ENCODE measurements around the gene LY6G6C. TPM values are rescaled to one million over a fixed set of nuclear protein-coding genes. Genes with fewer than 3 reads are reported as not detected.

Gene LY6G6C
- total RNA-seq, 1 donor from 2014 or later = not detected

DNA sequence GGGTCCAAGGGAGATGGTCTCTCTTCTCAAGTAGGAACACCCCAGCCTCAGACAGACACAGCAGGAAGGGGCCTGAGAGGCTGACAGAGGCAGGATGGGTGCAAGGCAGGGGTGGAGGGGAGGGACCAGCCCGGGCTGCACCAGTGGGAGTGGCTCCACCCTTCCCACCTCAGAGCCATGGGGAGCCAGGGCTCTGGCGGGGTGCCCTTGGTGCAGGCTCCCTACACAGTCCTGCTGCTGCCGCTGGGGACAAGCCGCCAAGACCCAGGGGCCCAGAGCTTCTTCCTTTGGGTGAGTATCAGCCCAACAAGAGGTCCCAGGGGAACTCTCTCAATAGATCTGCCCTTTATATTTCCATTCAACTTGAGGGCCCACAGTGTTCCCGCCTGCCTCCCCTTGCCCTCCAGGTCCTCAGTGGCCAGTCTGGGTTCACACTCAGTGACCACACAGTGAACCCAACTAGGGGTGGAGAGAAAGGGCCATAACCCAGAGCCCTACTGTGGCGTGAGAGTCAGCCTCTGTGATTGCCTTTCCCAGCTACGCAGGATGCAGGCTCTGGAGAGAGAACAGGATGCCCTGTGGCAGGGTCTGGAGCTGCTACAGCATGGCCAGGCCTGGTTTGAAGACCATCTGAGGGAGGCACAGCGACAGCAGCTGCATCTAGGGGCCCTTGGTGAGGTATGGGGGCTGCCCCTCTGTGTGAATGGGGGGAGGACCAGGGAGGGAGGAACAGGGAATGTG lies 41.5 kb upstream of the LY6G6C start:
- no peak overlapping the region for H3K4me3 ChIP-seq (ENCODE audit: low read length in 3 of 3)
- H3K36me3 ChIP-seq (ENCODE audit: control insufficient read depth in 3 of 3, insufficient read depth in 3 of 3, low read length in 3 of 3) = peaks cover 9 to 17% (median 14%) of the 10 kb centered on the region in 3 donors
- H3K9me3 ChIP-seq (ENCODE audit: control insufficient read depth in 3 of 3, low read length in 3 of 3) = no peaks in the 10 kb centered on the region
- no peak overlapping the region for H3K27ac ChIP-seq (ENCODE audit: low read depth, low read length)
- no peak overlapping the region for H3K9ac ChIP-seq (ENCODE audit: low read depth in 1 of 3, low read length in 3 of 3)
- peaks cover 0 to 2% (median 2%) of the 10 kb centered on the region in 3 donors for H3K4me1 ChIP-seq (ENCODE audit: control insufficient read depth in 3 of 3, insufficient read depth in 3 of 3, low read length in 3 of 3)
- H3K27me3 ChIP-seq (ENCODE audit: control insufficient read depth in 3 of 3, insufficient read depth in 3 of 3, low read length in 3 of 3) = no peaks in the 10 kb centered on the region

DNA sequence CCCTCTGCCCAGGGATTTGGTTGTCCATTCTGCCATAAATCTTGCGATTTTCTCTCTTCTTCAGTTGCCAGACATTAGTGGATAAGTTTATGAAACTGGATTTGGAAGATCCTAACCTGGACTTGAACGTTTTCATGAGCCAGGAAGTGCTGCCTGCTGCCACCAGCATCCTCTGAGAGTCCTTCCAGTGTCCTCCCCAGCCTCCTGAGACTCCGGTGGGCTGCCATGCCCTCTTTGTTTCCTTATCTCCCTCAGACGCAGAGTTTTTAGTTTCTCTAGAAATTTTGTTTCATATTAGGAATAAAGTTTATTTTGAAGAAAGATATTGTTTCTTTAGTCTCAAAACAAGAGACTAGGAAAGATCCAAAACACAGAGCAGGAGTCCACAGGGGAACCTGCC lies 40.8 kb upstream of the LY6G6C start, which contains the start of gene SAPCD1:
Gene SAPCD1, plus strand, starts transcription at position 301 of the 400 bp plus-strand sequence. CDS start 399 bp downstream, outside the sequence.
- Histone ChIP-seq H3K4me3 (ENCODE audit: low read length in 3 of 3) (no peak within 1 kb of the TSS), H3K27me3 (ENCODE audit: control insufficient read depth in 3 of 3, insufficient read depth in 3 of 3, low read length in 3 of 3) (no peaks in the 10 kb centered on the region), H3K27ac (ENCODE audit: low read depth, low read length) (no peak within 1 kb of the TSS), H3K9ac (ENCODE audit: low read depth in 1 of 3, low read length in 3 of 3) (no peak within 1 kb of the TSS), H3K36me3 (ENCODE audit: control insufficient read depth in 3 of 3, insufficient read depth in 3 of 3, low read length in 3 of 3) (peaks cover 7 to 14% (median 11%) of the 10 kb centered on the region in 3 donors), H3K9me3 (ENCODE audit: control insufficient read depth in 3 of 3, low read length in 3 of 3) (no peaks in the 10 kb centered on the region), H3K4me1 (ENCODE audit: control insufficient read depth in 3 of 3, insufficient read depth in 3 of 3, low read length in 3 of 3) (peaks cover 0 to 2% (median 2%) of the 10 kb centered on the region in 3 donors)

DNA sequence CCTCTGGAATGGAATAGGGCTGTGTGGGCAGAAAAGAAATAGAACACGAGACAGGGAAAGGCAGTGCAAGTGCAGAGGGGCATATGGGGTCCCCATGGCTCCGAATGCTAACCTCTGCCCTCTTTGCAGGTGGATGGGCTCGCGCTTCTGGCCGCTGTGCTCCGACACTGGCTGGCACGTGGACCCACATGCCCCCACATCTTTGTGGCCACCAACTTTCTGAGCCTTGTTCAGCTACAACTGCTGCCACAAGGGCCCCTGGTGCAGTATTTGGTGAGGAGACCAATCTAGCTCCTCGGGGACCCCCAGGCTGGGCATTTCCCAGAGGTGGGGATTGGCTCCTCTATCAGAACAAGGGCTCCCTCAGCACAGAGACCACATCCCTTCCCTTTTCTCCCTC lies 39.8 kb upstream of the LY6G6C start:
- Histone ChIP-seq H3K36me3 (ENCODE audit: control insufficient read depth in 3 of 3, insufficient read depth in 3 of 3, low read length in 3 of 3) (peaks cover 4 to 5% (median 4%) of the 10 kb centered on the region in 3 donors), H3K27me3 (ENCODE audit: control insufficient read depth in 3 of 3, insufficient read depth in 3 of 3, low read length in 3 of 3) (no peaks in the 10 kb centered on the region), H3K27ac (ENCODE audit: low read depth, low read length) (no peak overlapping the region), H3K9ac (ENCODE audit: low read depth in 1 of 3, low read length in 3 of 3) (no peak overlapping the region), H3K9me3 (ENCODE audit: control insufficient read depth in 3 of 3, low read length in 3 of 3) (no peaks in the 10 kb centered on the region), H3K4me3 (ENCODE audit: low read length in 3 of 3) (no peak overlapping the region), H3K4me1 (ENCODE audit: control insufficient read depth in 3 of 3, insufficient read depth in 3 of 3, low read length in 3 of 3) (peaks cover 0 to 2% (median 2%) of the 10 kb centered on the region in 3 donors)

DNA sequence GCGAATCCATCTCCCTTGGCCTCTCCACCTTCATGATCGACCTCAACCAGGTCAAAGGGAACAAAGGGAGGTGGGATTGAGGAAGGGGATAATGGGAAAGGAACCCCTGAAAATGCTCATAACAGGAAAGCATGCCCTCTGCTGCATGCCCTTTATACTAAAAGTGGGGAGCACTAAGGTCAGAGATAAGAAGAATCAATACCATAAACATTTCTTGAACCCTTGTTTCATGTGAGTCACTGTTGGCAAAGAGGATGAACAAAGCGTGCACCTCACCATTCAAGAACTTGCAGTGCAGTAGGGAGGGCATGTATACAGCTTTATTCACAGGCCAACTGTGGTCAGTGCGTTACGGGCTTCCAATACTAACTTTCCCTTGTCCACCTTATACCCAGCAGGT lies 39.2 kb upstream of the LY6G6C start:
- no peak overlapping the region for H3K9ac ChIP-seq (ENCODE audit: low read depth in 1 of 3, low read length in 3 of 3)
- peaks cover 0 to 2% (median 0%) of the 10 kb centered on the region in 3 donors for H3K4me1 ChIP-seq (ENCODE audit: control insufficient read depth in 3 of 3, insufficient read depth in 3 of 3, low read length in 3 of 3)
- H3K27ac ChIP-seq (ENCODE audit: low read depth, low read length) = no peak overlapping the region
- no peaks in the 10 kb centered on the region for H3K9me3 ChIP-seq (ENCODE audit: control insufficient read depth in 3 of 3, low read length in 3 of 3)
- H3K27me3 ChIP-seq (ENCODE audit: control insufficient read depth in 3 of 3, insufficient read depth in 3 of 3, low read length in 3 of 3) = no peaks in the 10 kb centered on the region
- H3K4me3 ChIP-seq (ENCODE audit: low read length in 3 of 3) = no peak overlapping the region
- H3K36me3 ChIP-seq (ENCODE audit: control insufficient read depth in 3 of 3, insufficient read depth in 3 of 3, low read length in 3 of 3) = peaks cover 1 to 4% (median 2%) of the 10 kb centered on the region in 3 donors

DNA sequence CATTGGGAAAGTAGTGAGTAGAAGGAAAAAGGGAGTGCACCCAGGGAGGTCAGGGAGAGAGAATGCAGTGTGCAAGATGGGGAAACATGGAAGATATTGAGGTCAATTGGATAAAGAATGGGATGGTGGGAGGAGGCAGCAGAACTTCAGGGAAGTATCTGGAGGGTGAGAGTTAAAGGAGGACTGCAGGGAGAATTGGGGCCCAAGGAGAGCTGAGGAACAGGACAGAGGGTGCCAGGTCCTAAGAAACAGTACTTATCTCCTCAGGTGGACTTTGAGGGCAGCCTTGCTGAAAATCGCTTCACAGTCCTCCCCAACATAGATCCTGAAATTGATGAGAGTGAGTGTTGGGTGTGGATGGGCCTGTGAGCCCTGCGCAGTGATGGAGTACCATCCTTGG lies 36.7 kb upstream of the LY6G6C start:
- H3K27ac ChIP-seq (ENCODE audit: low read depth, low read length) = no peak overlapping the region
- H3K4me1 ChIP-seq (ENCODE audit: control insufficient read depth in 3 of 3, insufficient read depth in 3 of 3, low read length in 3 of 3) = peaks cover 0 to 2% (median 0%) of the 10 kb centered on the region in 3 donors
- H3K27me3 ChIP-seq (ENCODE audit: control insufficient read depth in 3 of 3, insufficient read depth in 3 of 3, low read length in 3 of 3) = no peaks in the 10 kb centered on the region
- no peak overlapping the region for H3K4me3 ChIP-seq (ENCODE audit: low read length in 3 of 3)
- H3K9ac ChIP-seq (ENCODE audit: low read depth in 1 of 3, low read length in 3 of 3) = no peak overlapping the region
- peaks cover 0 to 4% (median 2%) of the 10 kb centered on the region in 3 donors for H3K36me3 ChIP-seq (ENCODE audit: control insufficient read depth in 3 of 3, insufficient read depth in 3 of 3, low read length in 3 of 3)
- no peaks in the 10 kb centered on the region for H3K9me3 ChIP-seq (ENCODE audit: control insufficient read depth in 3 of 3, low read length in 3 of 3)

DNA sequence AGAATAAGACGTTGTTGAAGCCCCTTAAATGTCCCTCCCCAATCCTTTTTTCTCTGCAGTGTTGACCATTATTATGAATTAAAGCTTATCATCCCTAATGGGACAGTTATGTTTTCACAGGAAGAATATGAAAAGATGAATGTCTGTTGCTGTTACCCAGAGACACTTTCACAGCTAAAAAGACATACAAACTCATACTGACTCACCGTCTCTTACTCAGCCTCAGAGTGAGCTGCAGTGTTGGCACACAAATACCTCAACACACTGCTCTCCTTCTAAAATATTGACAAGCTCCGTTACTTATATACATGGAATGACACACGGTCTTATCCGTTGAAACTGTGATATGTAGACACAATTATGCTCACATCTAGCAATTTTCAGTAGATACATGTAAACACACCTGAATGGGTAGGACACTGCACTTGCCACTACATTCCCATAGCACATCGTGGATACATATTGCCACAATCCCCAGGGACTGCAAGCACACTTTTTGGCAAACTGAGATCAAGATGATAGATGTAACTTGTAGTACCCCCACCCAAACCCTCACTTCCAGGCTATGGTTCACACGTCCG lies 31.3 kb upstream of the LY6G6C start:
- Histone ChIP-seq H3K36me3 (ENCODE audit: control insufficient read depth in 3 of 3, insufficient read depth in 3 of 3, low read length in 3 of 3) (no peaks in the 10 kb centered on the region), H3K27ac (ENCODE audit: low read depth, low read length) (no peak overlapping the region), H3K9ac (ENCODE audit: low read depth in 1 of 3, low read length in 3 of 3) (no peak overlapping the region), H3K9me3 (ENCODE audit: control insufficient read depth in 3 of 3, low read length in 3 of 3) (no peaks in the 10 kb centered on the region), H3K4me1 (ENCODE audit: control insufficient read depth in 3 of 3, insufficient read depth in 3 of 3, low read length in 3 of 3) (no peaks in the 10 kb centered on the region), H3K4me3 (ENCODE audit: low read length in 3 of 3) (no peak overlapping the region), H3K27me3 (ENCODE audit: control insufficient read depth in 3 of 3, insufficient read depth in 3 of 3, low read length in 3 of 3) (no peaks in the 10 kb centered on the region)

DNA sequence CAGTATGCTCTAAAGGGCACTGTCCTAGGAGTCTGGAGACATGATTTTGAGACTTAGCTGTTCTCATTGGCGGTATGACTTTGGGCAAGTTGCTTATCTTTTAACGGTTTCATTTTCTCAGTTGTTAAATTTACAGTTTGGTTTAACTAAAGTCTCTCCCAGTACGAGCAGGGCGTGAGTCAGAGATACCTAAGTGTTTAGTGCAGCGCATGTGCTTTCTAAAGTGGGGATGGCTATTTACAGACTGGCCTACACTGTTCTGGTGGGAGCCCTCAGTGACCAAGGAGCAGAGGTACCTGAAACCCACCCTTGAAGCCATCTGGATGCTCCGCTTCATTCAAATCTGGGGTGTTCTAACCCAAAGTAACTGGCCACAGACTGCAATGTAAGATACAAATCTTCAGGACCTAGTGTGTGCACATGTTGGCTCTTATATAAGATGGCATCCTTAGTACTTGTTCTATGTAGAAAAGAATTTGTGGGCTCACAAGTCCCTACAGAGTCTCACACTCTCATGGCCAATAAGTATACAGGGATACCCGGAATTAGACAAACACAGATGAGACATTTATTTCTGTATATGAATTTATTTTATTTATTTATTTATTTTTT lies 29.0 kb upstream of the LY6G6C start:
- Histone ChIP-seq H3K9me3 (ENCODE audit: control insufficient read depth in 3 of 3, low read length in 3 of 3) (no peaks in the 10 kb centered on the region), H3K36me3 (ENCODE audit: control insufficient read depth in 3 of 3, insufficient read depth in 3 of 3, low read length in 3 of 3) (peaks cover 0 to 2% (median 0%) of the 10 kb centered on the region in 3 donors), H3K27me3 (ENCODE audit: control insufficient read depth in 3 of 3, insufficient read depth in 3 of 3, low read length in 3 of 3) (no peaks in the 10 kb centered on the region), H3K9ac (ENCODE audit: low read depth in 1 of 3, low read length in 3 of 3) (no peak overlapping the region), H3K4me3 (ENCODE audit: low read length in 3 of 3) (no peak overlapping the region), H3K27ac (ENCODE audit: low read depth, low read length) (no peak overlapping the region), H3K4me1 (ENCODE audit: control insufficient read depth in 3 of 3, insufficient read depth in 3 of 3, low read length in 3 of 3) (no peaks in the 10 kb centered on the region)

DNA sequence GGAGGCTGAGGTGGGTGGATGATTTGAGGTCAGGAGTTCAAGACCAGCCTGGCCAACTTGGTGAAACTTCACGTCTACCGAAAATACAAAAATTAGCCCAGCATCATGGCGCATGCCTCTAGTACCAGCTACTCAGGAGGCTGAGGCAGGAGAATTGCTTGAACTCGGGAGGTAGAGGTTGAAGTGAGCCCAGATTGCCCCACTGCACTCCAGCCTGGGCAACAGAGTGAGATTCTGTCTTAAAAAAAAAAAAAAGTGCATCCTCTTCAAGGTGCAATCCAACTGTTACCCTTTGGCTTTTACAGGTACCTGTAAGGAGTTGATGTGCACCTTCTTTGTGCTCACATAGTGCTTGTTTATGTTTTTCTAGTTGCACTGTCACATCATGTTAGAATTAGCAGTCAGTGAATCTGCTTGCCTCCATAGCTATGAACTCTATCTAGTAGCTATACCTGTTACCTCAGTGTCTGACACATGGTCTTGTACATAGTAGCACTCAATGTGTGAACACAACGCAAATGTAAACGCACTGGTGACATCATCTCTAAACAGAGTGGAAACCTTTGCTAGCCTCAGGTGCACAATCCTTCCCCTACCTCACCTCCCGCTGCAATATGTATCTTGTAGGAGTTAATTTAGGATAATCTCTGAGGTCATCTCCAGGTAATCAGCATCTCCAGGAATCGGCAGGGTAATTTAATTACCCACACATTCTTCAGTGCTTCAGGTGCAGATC lies 27.9 kb upstream of the LY6G6C start:
- Histone ChIP-seq H3K27ac (ENCODE audit: low read depth, low read length) (no peak overlapping the region), H3K9ac (ENCODE audit: low read depth in 1 of 3, low read length in 3 of 3) (no peak overlapping the region), H3K36me3 (ENCODE audit: control insufficient read depth in 3 of 3, insufficient read depth in 3 of 3, low read length in 3 of 3) (peaks cover 0 to 2% (median 0%) of the 10 kb centered on the region in 3 donors), H3K4me1 (ENCODE audit: control insufficient read depth in 3 of 3, insufficient read depth in 3 of 3, low read length in 3 of 3) (no peaks in the 10 kb centered on the region), H3K4me3 (ENCODE audit: low read length in 3 of 3) (no peak overlapping the region), H3K9me3 (ENCODE audit: control insufficient read depth in 3 of 3, low read length in 3 of 3) (no peaks in the 10 kb centered on the region), H3K27me3 (ENCODE audit: control insufficient read depth in 3 of 3, insufficient read depth in 3 of 3, low read length in 3 of 3) (no peaks in the 10 kb centered on the region)

DNA sequence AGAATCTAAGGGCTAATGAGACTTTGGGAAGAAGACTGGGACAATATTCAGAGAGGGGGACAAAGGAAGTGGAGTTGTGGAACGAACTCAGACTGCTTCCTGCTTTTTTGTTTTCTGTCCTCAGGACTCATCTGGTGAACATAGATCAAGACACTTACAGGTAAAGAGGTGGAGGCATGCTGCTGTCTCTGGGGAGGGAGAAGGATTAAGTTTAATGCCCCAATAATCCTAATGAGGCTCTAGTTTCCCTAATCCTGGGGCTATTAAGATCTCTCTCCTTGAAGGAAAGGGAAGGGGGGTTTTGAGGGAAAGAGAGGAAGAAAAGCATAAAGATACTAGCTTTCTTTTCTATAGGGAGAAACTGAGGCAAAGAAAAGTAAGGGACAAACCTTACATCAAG lies 22.9 kb upstream of the LY6G6C start:
- Histone ChIP-seq H3K9ac (ENCODE audit: low read depth in 1 of 3, low read length in 3 of 3) (no peak overlapping the region), H3K27me3 (ENCODE audit: control insufficient read depth in 3 of 3, insufficient read depth in 3 of 3, low read length in 3 of 3) (no peaks in the 10 kb centered on the region), H3K4me1 (ENCODE audit: control insufficient read depth in 3 of 3, insufficient read depth in 3 of 3, low read length in 3 of 3) (peaks cover 6 to 8% (median 7%) of the 10 kb centered on the region in 3 donors), H3K4me3 (ENCODE audit: low read length in 3 of 3) (no peak overlapping the region), H3K36me3 (ENCODE audit: control insufficient read depth in 3 of 3, insufficient read depth in 3 of 3, low read length in 3 of 3) (peaks cover 0 to 3% (median 2%) of the 10 kb centered on the region in 3 donors), H3K27ac (ENCODE audit: low read depth, low read length) (no peak overlapping the region), H3K9me3 (ENCODE audit: control insufficient read depth in 3 of 3, low read length in 3 of 3) (no peaks in the 10 kb centered on the region)

All from skeletal muscle tissue (tissue), 4 donors.